ENCODE measurements around the gene NMB.
"Not testable (repeated sequence)": the region's sequence is repeated elsewhere in the genome, so short reads cannot be mapped to it uniquely, and the experiment has no call there.

Gene NMB

DNA sequence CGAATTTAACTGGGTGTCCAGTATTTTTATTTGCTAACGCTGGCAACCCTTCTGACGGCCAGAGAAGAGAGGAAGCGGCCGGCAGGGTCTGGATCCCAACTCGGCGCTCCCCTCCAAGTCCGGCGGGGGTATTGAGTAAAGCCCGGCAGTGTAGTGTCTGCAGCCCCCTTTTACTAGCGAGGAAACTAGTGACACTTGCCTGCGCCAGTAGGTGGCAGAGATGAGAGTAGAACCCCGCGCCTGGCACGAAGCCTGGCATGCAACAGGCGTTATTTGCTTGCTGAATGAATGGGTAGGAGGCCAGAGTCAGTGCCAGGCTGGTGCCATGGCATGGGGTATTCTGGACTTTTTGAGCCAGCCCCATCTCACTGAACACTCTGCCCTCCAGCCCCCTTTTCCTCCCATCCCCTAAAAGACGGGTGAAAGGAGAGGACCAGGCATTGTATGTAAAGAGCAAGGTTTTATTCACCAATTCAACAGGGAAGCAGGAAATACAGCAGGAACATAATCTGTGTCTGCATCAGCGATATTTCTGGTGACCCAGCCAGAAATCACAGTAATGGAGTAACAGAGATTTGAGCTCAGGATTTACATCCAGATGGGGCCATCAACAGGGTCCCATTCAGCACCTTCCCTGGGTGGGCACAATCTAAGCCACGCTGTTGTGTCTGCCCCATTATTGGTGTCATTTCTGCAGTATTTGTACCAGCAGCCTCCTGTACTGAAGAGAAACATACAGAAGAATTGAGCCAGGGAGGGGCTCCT is 3.1 kb downstream of the NMB start:
- DNase-seq = peak; percentile 37 to 70

DNA sequence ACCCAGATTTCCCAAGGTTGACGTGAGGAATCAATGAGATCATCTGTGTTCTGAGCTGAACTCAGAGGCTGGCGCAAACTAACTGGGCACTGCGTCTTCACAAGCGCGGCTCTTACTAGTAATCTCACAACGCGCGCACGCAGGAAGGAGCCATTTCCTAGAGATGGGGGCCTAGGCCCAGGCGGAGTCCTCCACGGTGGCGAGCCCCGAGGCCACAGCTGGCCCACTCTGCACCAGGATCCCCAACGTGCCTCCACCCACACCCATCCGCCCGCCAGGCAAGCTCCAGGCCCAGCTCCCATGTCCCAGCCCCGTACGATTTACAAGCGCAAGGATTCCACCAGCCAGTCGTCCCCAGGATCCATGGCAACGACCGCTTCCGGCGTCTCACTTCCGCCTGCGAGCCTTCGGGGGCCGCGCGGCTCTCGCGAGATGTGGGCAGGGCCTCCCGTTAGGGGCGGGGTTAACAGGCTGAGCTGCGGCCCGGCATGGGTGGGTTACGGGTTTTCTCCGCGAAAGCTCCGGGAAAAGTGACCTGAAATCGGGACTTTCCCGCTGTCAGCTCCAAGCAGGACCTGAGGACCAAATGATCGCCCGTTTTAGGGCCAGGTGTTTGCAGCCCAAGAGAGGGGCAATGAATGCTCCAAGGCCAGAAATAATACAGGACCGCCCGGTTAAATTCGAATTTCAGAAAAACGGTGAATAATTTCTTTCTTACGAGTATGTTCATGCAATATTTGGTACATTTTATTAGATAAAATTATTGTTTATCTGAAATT is 3.9 kb downstream of the NMB start, which contains the start of gene WDR73:
Gene WDR73 (minus strand): TSS at position 374 of the 779 bp plus-strand sequence. CDS start 9 bp downstream, at position 365.
- DNase-seq = peak; percentile 79 to 95

DNA sequence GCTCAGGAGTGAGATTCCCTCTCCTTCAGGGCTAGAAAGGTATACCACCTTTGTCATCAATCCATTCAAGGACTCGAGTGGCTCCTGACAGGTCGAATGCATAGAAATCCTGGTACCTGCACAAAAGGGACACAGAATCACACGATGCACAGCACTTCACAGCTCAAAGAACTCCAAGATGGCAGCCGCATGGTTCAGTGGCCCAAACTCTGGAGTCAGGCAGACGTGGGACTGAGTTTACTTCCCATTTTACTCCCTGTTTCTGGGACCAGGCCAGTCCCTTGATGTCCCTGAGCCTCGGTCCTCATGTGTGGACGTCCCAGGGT is 4.5 kb downstream of the NMB start:
- no peak for DNase-seq

DNA sequence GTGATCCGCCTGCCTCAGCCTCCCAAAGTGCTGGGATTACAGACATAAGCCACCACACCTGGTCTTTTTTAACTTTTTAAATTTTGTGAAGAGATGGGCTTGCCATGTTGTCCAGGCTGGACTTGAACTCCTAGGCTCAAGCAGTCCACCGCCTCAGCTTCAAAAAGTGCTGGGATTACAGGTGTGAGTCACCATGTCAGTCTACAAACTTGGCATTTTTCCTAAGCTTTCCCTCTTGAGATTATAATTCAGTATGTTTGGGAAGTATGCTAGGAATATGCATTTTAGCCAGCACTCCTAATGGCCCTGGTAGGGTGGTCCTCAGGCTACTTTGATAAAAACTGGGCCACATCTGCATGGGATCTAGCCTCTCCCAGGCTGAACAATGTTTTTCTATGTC is 8.3 kb downstream of the NMB start:
- no peak for DNase-seq

DNA sequence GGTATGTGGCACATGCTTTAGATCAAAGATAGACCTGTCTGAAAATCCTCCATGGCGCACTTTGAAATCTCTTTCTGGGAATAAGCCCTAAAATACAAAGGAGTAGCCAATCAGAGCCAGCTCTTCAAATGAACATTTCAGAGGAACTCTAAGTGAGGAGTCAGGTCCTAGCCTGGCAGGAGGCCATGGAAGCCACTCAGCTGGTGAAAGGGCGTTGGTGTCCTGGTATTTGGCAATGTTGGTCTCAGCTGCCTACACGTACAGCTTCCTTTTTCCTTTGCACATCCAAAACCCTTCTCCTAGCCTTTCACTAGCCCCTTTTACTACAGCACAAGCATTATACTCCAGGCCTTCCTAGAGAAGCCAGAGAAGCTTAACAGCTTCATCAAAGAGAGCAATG is 9.5 kb downstream of the NMB start:
- no peak for DNase-seq

DNA sequence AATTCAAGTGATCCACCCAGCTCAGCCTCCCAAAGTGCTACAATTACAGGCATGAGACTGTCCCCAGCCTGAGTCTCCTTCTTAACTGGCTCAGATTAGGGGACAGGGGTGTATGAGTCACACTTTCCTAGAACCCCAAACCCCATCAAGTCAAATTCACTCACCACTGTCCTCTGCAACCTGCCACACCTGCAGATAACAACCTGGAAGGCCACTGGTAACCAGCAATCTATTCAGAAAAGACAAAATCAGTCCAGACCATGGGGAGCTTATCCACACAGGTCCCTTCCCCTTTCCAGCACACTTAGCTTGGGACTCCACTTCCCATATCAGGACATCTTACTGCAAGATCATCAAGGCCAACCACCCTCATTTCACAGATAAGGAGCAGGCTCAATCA is 10.3 kb downstream of the NMB start:
- no peak for DNase-seq

DNA sequence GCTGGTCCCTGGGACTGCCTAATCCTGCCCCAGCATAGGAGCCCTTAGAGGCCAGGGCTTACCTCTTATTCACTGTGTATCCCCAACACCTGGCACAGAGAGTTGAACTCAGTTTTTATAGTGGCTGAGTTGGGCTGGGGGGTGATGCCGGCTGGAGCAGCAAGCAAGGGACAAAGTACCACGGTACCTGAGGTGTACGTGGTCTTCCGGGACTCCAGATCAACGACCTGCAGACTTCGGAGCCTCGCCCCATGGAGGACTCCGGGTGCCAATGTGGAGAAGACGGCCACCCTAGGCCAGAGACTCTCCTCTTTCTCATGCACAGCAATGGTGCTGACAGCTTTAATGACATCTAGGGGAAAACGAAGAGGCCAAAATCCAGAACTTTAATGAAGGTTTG is 12.0 kb downstream of the NMB start:
- no peak for DNase-seq

DNA sequence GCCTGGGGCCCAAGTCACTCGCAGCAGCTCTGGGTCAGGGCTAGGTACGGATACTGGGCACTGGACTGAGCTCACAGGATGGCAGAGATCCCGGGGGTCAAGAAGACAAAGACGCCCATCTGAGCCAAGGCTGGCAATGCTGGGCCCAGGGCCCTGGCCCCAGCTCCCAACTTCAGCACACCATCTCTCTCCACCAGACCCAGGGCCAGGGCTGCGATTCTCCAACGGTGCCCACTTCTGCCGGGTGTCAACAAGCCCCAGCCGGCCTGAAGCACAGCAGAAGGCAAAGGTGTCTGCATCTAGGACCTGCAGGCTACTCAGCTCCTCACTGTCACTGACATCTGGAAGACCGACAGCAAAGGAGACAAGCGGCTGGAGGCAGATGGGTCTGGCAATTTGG is 12.5 kb downstream of the NMB start:
- DNase-seq = no peak

DNA sequence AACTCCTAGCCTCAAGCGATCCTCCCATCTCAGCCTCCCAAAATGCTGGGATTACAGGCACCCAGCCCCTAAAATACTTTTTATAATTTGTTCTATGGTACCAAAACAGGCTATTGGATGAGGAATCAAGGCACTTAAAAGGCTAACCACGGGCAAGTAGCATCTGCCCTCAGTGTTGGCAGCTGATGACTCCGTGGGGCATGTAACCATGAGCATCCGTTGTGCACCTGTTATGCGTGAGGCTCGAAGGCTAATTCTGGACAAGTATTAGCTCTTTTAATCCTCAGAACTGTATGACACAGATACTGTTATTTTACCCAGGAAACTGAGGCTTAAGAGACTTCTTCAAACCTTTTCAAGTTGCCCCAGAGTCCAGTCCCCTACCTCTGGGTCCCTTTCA is 14.2 kb downstream of the NMB start:
- DNase-seq = no peak

DNA sequence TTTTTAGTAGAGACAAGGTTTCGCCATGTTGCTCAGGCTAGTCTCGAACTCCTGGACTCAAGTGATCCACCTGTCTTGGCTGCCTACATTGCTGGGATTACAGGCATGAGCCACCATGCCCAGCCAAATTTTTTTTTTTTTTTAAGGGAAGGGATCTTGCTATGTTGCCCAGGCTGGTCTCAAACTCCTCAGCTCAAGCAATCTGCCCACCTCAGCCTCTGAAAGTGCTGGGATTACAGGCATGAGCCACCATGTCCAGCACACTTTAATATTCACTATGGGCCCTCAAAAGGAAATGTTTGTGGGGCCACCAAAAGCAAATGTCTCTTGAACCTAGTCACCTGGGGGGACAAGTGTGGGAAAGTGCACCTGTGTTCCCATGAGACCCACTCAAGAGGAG is 15.4 kb downstream of the NMB start:
- not testable (repeated sequence) for DNase-seq

DNA sequence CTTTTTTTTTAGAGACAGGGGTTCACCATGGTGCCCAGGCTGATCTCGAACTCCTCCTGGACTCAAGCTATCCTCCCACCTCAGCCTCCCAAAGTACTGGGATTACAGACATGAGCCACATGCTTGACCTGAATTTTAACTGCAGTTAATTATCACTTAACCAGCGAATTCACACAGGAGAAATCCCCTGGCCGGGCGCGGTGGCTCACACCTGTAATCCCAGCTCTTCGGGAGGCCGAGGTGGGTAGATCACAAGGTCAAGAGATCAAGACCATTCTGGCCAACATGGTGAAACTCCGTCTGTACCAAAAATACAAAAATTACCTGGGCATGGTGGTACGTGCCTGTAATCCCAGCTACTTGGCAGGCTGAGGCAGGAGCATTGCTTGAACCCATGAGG is 16.1 kb downstream of the NMB start:
- DNase-seq = not testable (repeated sequence)

DNA sequence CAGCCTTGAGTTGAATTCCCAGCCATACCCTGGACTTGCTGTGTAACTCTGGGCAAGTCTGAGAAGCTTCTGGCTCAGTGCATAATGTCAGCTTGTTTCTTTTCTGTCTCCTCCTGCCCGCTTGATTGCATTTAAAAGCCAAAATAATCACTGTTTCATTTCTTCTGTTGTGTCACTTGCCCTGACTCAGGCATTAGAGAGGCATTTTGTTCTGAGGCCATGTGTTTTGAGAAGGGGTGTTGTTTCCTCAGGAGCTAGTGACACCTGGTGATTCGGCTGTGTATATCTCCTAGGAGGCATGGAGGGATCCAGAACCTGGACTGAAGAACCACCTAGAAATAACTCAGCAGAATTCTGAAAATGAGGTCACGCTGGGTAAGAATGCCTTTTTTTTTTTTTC is 19.9 kb downstream of the NMB start:
- no peak for DNase-seq

DNA sequence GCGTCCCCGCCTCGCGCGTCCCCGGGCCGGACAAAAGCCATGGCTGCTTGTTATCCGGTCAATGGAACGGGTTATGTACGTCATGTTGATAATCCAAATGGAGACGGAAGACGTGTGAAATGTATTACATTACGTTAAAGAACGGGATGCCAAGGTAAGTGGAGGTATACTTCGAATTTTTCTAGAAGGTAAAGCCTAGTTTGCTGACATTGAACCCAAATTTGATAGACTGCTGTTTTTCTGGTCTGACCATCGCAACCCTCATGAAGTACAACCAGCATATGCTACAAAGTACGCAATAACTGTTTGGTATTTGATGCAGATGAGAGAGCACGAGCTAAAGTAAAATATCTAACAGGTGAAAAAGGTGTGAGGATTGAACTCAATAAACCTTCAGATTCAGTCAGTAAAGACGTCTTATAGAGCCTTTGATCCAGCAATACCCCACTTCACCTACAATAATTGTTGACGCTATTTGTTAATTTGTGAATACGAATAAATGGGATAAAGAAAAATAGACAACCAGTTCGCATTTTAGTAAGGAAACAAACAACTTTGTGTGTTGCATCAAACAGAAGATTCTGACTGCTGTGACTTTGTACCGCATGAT is 23.7 kb downstream of the NMB start:
- no peak for DNase-seq

DNA sequence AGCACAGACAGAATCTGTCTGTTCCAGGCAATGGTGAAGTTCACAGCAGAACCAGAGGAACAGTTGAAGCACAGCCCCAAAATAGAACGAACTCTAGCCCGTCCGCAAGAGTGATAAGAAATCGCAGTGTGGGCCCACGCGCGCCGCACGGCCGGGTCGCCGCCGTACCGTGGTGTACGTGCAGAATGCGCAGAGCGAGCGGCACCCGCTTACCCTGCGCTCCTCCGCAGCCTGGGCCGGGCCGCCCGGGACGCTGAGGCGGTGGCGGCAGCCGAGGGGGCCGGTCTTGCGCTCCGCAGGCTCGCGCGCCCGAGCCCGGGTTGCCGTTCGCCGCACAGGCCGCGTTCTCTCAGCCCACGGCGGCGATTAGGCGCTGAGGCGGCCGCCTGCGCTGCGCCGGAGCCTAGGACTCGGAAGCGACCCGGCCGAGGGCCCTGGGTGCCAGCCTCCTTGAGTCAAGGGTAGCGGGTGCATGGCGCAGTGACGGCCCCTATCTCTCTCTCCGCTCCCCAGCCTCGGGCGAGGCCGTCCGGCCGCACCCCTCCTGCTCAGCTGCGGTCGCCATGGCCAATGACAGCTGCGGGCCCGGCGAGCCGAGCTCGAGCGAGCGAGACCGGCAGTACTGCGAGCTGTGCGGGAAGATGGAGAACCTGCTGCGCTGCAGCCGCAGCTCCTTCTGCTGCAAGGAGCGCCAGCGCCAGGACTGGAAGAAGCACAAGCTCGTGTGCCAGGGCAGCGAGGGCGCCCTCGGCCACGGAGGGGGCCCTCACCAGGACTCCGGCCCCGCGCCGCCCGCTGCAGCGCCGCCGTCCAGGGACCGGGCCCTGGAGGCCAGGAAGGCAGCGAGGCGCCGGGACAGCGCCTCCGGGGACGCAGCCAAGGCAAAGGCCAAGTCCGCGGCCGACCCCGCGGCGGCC is 24.4 kb downstream of the NMB start:
- DNase-seq = peak; percentile 10 to 58

DNA sequence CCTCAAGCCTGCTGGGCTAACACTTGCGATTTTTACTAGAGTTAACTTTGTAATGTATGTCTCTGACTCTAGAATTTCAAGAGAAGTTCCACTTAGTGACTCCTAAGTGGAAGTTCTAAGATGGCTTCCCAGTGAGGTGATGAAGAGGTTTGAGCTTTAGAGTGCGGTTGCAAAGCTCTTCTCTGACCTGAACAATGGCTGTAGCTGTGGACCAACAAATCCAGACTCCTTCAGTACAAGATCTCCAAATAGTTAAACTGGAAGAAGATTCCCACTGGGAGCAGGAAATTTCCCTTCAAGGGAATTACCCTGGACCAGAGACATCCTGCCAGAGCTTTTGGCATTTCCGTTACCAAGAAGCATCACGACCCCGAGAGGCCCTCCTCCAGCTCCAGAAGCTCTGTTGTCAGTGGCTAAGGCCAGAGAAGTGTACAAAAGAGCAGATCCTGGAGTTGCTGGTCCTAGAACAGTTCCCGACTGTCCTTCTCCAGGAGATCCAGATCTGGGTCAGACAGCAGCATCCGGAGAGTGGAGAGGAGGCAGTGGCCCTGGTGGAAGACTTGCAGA is 26.2 kb downstream of the NMB start:
- no peak for DNase-seq

DNA sequence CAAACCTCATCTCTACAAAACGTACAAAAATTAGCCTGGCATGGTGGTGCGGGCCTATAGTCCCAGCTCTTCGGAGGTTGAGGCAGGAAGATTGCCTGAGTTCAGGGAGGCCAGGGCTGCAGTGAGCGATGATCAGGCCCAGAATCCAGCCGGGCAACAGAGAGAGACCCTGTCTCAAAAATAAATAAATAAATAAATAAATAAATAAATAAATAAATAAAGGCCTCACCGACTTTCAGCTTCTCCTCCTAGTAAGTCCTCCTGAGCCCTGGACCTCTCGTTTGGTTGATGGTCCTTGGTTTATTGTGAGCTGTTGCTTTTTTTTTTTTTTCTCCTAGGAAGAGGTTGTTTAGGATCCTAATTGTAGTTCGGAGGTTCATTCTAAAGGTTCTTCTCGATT is 29.0 kb downstream of the NMB start:
- no peak for DNase-seq

DNA sequence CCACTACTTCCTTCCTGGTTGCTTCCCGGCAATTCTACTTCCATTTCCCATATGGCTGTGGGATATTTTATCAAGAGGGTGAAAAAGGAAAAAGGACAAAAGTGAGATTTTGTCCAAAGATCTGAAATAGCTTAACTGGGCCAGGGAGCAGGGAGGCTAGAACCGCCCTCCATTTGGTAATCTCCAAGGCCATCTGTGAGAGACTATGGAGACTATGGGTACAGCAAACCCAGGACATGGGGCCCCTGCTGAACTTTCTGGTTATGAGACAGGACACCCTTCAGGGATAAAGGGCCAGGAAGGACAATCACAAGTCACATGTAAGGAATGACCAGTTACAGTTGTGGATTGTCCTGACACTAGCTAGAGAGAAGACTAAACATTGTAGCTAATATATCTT is 32.9 kb downstream of the NMB start:
- DNase-seq = no peak

DNA sequence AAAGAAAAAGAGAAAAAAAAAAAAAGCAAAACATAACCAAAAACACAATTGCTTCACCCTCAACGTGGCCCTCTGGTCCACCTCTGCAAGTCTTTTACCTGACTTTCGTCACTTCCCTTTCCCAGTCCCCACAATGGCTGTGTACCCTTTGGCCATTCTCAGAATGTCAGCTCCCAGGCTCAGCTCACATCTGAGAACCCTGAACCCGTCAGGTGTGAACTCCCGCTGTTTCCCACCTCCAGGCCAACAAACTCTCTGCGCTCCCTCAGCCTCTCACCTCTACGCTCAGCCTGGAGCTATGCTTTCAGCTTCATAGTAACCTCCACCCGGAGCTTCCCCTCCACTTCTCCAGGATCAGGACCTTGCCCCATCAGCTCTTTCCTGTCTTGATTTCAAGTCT is 33.6 kb downstream of the NMB start:
- DNase-seq = no peak

DNA sequence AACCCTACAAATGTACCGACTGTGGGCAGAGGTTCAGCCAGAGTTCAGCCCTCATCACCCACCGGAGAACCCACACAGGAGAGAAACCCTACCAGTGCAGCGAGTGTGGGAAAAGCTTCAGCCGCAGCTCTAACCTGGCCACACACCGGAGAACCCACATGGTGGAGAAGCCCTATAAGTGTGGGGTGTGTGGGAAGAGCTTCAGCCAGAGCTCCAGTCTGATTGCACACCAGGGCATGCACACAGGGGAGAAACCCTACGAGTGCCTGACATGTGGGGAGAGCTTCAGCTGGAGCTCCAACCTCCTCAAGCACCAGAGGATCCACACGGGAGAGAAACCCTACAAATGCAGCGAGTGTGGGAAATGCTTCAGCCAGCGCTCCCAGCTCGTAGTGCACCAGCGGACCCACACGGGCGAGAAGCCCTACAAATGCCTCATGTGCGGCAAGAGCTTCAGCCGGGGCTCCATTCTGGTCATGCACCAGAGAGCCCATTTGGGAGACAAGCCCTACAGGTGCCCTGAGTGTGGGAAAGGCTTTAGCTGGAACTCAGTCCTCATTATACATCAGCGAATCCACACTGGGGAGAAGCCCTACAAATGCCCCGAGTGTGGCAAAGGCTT is 36.5 kb downstream of the NMB start:
- no peak for DNase-seq

DNA sequence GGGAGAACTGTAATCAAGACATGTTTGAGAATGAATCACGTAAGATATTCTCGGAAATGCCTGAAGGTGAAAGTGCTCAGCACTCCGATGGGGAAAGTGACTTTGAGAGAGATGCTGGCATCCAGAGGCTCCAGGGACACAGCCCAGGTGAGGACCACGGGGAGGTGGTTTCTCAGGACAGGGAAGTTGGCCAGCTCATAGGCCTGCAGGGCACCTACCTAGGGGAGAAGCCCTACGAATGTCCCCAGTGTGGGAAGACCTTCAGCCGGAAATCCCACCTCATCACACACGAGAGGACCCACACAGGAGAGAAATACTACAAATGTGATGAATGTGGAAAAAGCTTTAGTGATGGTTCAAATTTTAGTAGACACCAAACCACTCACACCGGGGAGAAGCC is 37.4 kb downstream of the NMB start:
- no peak for DNase-seq

DNA sequence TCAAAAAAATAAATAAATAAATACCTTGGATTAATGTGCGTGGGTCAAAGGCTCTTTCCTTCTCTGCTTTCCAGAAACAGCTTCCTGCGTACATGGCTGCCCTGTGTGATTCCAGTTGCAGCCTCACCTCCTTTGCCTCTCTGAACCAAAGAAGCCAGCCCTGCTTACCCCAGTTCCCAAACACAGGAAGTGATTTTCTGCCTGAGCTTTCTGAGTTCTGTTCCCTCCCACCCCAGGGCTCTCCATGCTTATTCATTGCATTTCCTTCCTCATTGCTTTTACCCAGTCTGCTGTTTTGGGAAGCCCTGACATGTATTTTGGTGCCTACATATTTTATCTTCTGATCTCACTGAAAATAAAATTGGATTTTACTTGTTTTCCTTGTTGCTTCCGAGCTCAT is 41.8 kb downstream of the NMB start:
- DNase-seq = peak in 1 of 2 donors; percentile 70

DNA sequence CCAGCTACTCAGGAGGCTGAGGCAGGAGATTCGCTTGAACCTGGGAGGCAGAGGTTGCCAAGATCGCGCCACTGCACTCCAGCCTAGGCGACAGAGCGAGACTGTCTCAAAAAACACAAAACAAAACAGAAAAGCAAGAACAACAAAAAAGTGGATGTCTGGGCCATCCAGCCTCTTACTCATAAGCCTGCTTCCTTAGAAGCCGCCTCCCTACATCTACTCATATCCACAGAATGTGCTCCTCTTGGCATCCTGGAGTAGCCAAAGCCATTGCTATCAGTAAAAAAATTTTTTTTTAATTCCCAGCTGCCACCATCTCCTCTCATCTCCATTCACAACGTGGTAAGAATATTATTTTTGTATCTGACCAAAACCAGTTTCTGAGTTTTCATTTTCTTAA is 46.4 kb downstream of the NMB start:
- DNase-seq = no peak

All from bone marrow (tissue), 2 donors.